GM23338 (cell line): ENCODE measurements around the gene PCSK6. TPM values are rescaled to one million over a fixed set of nuclear protein-coding genes. Genes with fewer than 3 reads are reported as not detected.

Experiments
- ATAC-seq: fragments of 200-7000 bp; cut with Tn5 transposase; 3 replicates; pipeline ENCODE4 v1.9.1; 2020
- DNase-seq: peaks from one replicate; pipeline ENCODE4 v3.0.0-alpha.2; 2015; ENCODE audit warnings: low spot score
- H2AFZ ChIP-seq: fragments of 200-600 bp; sonication (generic); 2 replicates; pipeline ENCODE4 v1.8.0; 2016; ENCODE audit warnings: antibody characterized with exemption, mild to moderate bottlenecking, moderate library complexity
- H3F3A ChIP-seq: fragments of 200-600 bp; sonication (generic); replicated peaks from 2 replicates; pipeline ENCODE4 v1.8.0; 2017; ENCODE audit warnings: antibody characterized with exemption, mixed run types, low read depth
- H3K27ac ChIP-seq: fragments of 200-600 bp; sonication (generic); 2 replicates; pipeline ENCODE4 v1.6.1; 2016; ENCODE audit warnings: low read depth
- H3K27me3 ChIP-seq: fragments of 200-600 bp; sonication (generic); 2 replicates; pipeline ENCODE4 v1.8.0; 2016; ENCODE audit warnings: mild to moderate bottlenecking, mixed run types, moderate library complexity; ENCODE audit not compliant: insufficient read depth
- H3K36me3 ChIP-seq: fragments of 200-600 bp; sonication (generic); 2 replicates; pipeline ENCODE4 v1.8.0; 2016; ENCODE audit warnings: mild to moderate bottlenecking; ENCODE audit not compliant: insufficient read depth
- H3K4me1 ChIP-seq: fragments of 200-600 bp; sonication (generic); 2 replicates; pipeline ENCODE4 v1.8.0; 2016; ENCODE audit warnings: mild to moderate bottlenecking, moderate library complexity; ENCODE audit not compliant: insufficient read depth
- H3K4me2 ChIP-seq: fragments of 200-600 bp; sonication (generic); 2 replicates; pipeline ENCODE4 v1.7.1; 2017; ENCODE audit warnings: mixed run types
- H3K4me3 ChIP-seq: fragments of 200-600 bp; sonication (generic); 2 replicates; pipeline ENCODE4 v1.6.1; 2016; ENCODE audit warnings: mixed run types
- H3K79me2 ChIP-seq: fragments of 200-600 bp; sonication (generic); replicated peaks from 2 replicates; pipeline ENCODE4 v1.8.0; 2017; ENCODE audit warnings: mild to moderate bottlenecking; ENCODE audit not compliant: insufficient read depth
- H3K9me2 ChIP-seq: fragments of 200-600 bp; sonication (generic); 2 replicates; pipeline ENCODE4 v1.8.0; 2017; ENCODE audit not compliant: insufficient read depth
- H4K20me1 ChIP-seq: fragments of 200-600 bp; sonication (generic); replicated peaks from 2 replicates; pipeline ENCODE4 v1.8.0; 2017; ENCODE audit warnings: mild to moderate bottlenecking; ENCODE audit not compliant: insufficient read depth
- H3K27ac Mint-ChIP-seq: 2 replicates; pipeline ENCODE4 v1.8.0; 2020; ENCODE audit warnings: inconsistent platforms, mild to moderate bottlenecking, moderate library complexity, mixed read lengths
- H3K27me3 Mint-ChIP-seq: 3 replicates; pipeline ENCODE4 v1.8.0; 2022; ENCODE audit warnings: low read depth, mild to moderate bottlenecking, moderate library complexity, mixed read lengths, inconsistent platforms; ENCODE audit not compliant: insufficient read depth, poor library complexity
- H3K36me3 Mint-ChIP-seq: 3 replicates; pipeline ENCODE4 v1.8.0; 2021; ENCODE audit warnings: low read depth, mild to moderate bottlenecking, inconsistent platforms, moderate library complexity, mixed read lengths
- H3K4me1 Mint-ChIP-seq: 3 replicates; pipeline ENCODE4 v1.8.0; 2020; ENCODE audit warnings: mild to moderate bottlenecking, inconsistent platforms, mixed read lengths
- H3K4me3 Mint-ChIP-seq: 3 replicates; pipeline ENCODE4 v1.8.0; 2021; ENCODE audit warnings: moderate library complexity, mild to moderate bottlenecking, inconsistent platforms, mixed read lengths
- H3K9me3 Mint-ChIP-seq: 3 replicates; pipeline ENCODE4 v1.8.0; 2020; ENCODE audit warnings: moderate library complexity, mild to moderate bottlenecking, inconsistent platforms, mixed read lengths
- CREB1 ChIP-seq: fragments of 250-450 bp; sonication (Bioruptor Pico); IDR thresholded peaks from 2 replicates; pipeline ENCODE4 v1.5.0; 2020; ENCODE audit warnings: low read depth, mild to moderate bottlenecking, moderate library complexity
- ETS1 ChIP-seq: IDR thresholded peaks from 2 replicates; pipeline ENCODE4 v1.6.1; 2016; ENCODE audit warnings: antibody characterized with exemption
- EZH2 ChIP-seq: fragments of 200-600 bp; sonication (generic); IDR thresholded peaks from one replicate; pipeline ENCODE4 v1.8.0; 2017; ENCODE audit warnings: antibody characterized with exemption, mild to moderate bottlenecking, low read depth; ENCODE audit not compliant: unreplicated experiment
- JUNB ChIP-seq: IDR thresholded peaks from one replicate; pipeline ENCODE4 v1.6.1; 2016; ENCODE audit warnings: antibody characterized with exemption; ENCODE audit not compliant: unreplicated experiment
- NANOG ChIP-seq: IDR thresholded peaks from 2 replicates; pipeline ENCODE4 v1.6.1; 2016; ENCODE audit warnings: antibody characterized with exemption, borderline replicate concordance
- POLR2AphosphoS5 ChIP-seq: IDR thresholded peaks from 2 replicates; pipeline ENCODE4 v1.6.1; 2016; ENCODE audit warnings: antibody characterized with exemption, low read depth
- REST ChIP-seq: IDR thresholded peaks from one replicate; pipeline ENCODE4 v1.6.1; 2018; ENCODE audit warnings: antibody characterized with exemption; ENCODE audit not compliant: unreplicated experiment
- ZNF114 ChIP-seq: fragments of 250-450 bp; sonication (Bioruptor Pico); IDR thresholded peaks from 2 replicates; pipeline ENCODE4 v1.5.0; 2020; ENCODE audit warnings: mild to moderate bottlenecking, moderate library complexity
- ZNF331 ChIP-seq: fragments of 250-450 bp; sonication (Bioruptor Pico); IDR thresholded peaks from 2 replicates; pipeline ENCODE4 v1.5.0; 2020; ENCODE audit warnings: low read depth, mild to moderate bottlenecking, moderate library complexity
- ZNF462 ChIP-seq: fragments of 250-450 bp; sonication (Bioruptor Pico); IDR thresholded peaks from 2 replicates; pipeline ENCODE4 v1.5.0; 2020; ENCODE audit warnings: mild to moderate bottlenecking, moderate library complexity
- polyA plus RNA-seq: library from polyadenylated mRNA; unstranded; fragments of >200 nt; fragmentation: Nextera tagmentation; extraction: Ambion mirVana; gene quantifications from 2 replicates; pipeline ENCODE4 v1.2.1, GENCODE V29; 2016
- total RNA-seq: library from RNA; depleted of rRNA; stranded (reverse); fragments of >200 nt; shearing (Covaris generic); gene quantifications from 2 replicates; pipeline ENCODE4 v1.2.3, GENCODE V29; 2014

The PCSK6 gene
- total and polyA plus RNA-seq, 2 experiments from 2014 or later = 1.7 to 6.7 TPM

- no peak overlapping the region for H3K4me2 ChIP-seq
- H3K4me1 Mint-ChIP-seq = peaks cover 8% of the 10 kb centered on the region
- no peaks in the 10 kb centered on the region for H3K36me3 ChIP-seq
- peaks cover 14% of the 10 kb centered on the region; the same call in 2 of the 3 replicates for H3K9me3 Mint-ChIP-seq
- H3K36me3 Mint-ChIP-seq = peaks cover 8% of the 10 kb centered on the region; the same call in 2 of the 3 replicates
- no peak overlapping the region for H3K27ac Mint-ChIP-seq
- no peak overlapping the region for H3K4me3 ChIP-seq
- no peak for ATAC-seq
- H3F3A ChIP-seq = no peaks in the 10 kb centered on the region
- H4K20me1 ChIP-seq = 0 out of 2 replicates have a peak, but pooled peaks cover 3% of the 10 kb centered on the region
- H3K27me3 Mint-ChIP-seq = peaks cover 8% of the 10 kb centered on the region
- no peak overlapping the region for H2AFZ ChIP-seq
- no peak overlapping the region for H3K27ac ChIP-seq
- TF ChIP-seq ZNF114 (CRISPR knock-in tag) (no peak), NANOG (no peak), REST (no peak), ZNF331 (CRISPR knock-in tag) (no peak), CREB1 (CRISPR knock-in tag) (no peak), POLR2AphosphoS5 (no peak), JUNB (no peak), EZH2 (no peak), ZNF462 (no peak), ETS1 (no peak)
- H3K4me3 Mint-ChIP-seq = no peak overlapping the region
- no peaks in the 10 kb centered on the region; the same call in 1 of the 2 replicates for H3K4me1 ChIP-seq
- no peaks in the 10 kb centered on the region for H3K79me2 ChIP-seq
- no peaks in the 10 kb centered on the region for H3K9me2 ChIP-seq
- DNase-seq = no peak
- no peaks in the 10 kb centered on the region for H3K27me3 ChIP-seq
These were observed 76.3 kb downstream of the PCSK6 start for GRCh38 chr15:101413239-101413638.
